ENCODE measurements around the gene HCFC2.

The HCFC2 gene

DNA sequence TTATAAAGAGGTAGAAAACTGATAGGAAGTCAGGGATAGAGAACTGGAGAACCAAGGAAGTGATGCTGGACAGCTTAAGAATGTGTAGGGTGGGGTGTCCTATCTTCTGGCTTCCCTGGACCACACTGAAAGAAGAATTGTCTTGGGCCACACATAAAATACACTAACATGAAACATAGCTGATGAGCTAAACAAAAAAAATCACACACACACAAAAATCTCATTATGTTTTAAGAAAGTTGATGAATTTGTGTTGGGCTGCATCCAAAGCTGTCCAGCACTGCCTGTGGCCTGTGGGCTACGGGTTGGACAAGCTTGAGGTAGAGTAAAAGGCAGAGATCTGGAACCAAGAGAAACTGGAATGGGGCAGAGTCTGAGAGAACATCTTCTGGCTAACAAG is 21.8 kb upstream of the HCFC2 start:
- DNase-seq (ENCODE audit: low read depth) = no peak
- no peak for TF ChIP-seq CTCF (IDR thresholded peaks at IDR 0.05; ENCODE audit: insufficient read depth, low read depth, low read length, missing control alignments)
- H3K4me3 ChIP-seq (ENCODE audit: low read length) = no peak overlapping the region

GRCh38 chr12:104044158-104044557 is 20.2 kb upstream of the HCFC2 start:
- no peak for TF ChIP-seq CTCF (IDR thresholded peaks at IDR 0.05; ENCODE audit: insufficient read depth, low read depth, low read length, missing control alignments)
- H3K4me3 ChIP-seq (ENCODE audit: low read length) = no peak overlapping the region
- DNase-seq (ENCODE audit: low read depth) = no peak

- no peak overlapping the region for H3K4me3 ChIP-seq (ENCODE audit: low read length)
- no peak for DNase-seq (ENCODE audit: low read depth)
- no peak for TF ChIP-seq CTCF (IDR thresholded peaks at IDR 0.05; ENCODE audit: insufficient read depth, low read depth, low read length, missing control alignments)
Observed at GRCh38 chr12:104046306-104046705, 18.0 kb upstream of the HCFC2 start.

DNA sequence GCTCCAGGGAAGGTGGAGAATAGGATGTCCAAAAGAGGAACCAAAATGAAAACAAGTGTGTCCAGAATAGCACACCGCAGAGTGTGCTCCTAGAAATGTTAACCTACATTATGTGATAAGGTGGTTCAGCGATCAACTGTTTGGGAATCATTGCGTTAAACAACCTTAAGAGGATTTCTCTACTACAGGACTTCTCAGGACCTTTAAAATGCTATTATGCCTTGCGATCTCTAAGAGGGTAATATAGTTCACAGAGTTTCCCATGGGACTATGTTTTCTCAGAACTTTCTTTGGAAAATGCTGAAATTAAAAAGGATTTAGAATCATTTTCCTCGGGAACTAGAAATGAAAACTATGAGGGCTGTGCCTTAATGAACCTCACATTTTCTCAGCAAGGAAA is 16.2 kb upstream of the HCFC2 start:
- no peak for DNase-seq (ENCODE audit: low read depth)
- no peak overlapping the region for H3K4me3 ChIP-seq (ENCODE audit: low read length)
- no peak for TF ChIP-seq CTCF (IDR thresholded peaks at IDR 0.05; ENCODE audit: insufficient read depth, low read depth, low read length, missing control alignments)

DNA sequence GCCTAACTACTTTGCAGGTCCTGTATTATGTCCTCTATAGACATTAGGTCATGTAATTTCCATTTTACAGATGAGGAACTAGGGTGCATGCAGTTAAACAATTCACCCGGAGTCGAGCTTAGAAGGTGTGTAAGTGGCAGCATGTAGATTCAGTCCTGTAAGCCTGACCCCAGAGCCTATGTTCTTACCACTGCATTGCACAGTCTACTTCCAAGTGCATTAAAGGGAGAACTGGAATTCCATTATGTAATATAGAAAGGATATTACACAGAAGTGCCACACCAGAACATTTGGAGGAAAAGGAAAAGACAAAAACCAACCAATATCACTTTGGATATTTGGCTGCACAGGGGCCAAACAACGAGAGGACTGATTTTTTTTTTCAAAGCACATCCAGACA is 15.5 kb upstream of the HCFC2 start:
- DNase-seq (ENCODE audit: low read depth) = no peak
- no peak for TF ChIP-seq CTCF (IDR thresholded peaks at IDR 0.05; ENCODE audit: insufficient read depth, low read depth, low read length, missing control alignments)
- H3K4me3 ChIP-seq (ENCODE audit: low read length) = no peak overlapping the region

- peak overlapping the region; percentile 45 for H3K4me3 ChIP-seq (ENCODE audit: low read length)
- peak; percentile 34 for DNase-seq (ENCODE audit: low read depth)
Observed at GRCh38 chr12:104049278-104049902, 14.9 kb upstream of the HCFC2 start.

More at GRCh38 chr12:104049278-104049902, 14.9 kb upstream of the HCFC2 start:
- no peak for TF ChIP-seq CTCF (IDR thresholded peaks at IDR 0.05; ENCODE audit: insufficient read depth, low read depth, low read length, missing control alignments)
